Keratinocyte (primary cell): ENCODE data around the gene AQP6.

Experiments
- EZH2 ChIP-seq: IDR thresholded peaks from one replicate; pipeline ENCODE4 v1.6.1; 2012; ENCODE audit warnings: inconsistent platforms, mild to moderate bottlenecking, low read length, moderate library complexity
- TF ChIP-seq, protein P1 (sequence below), 3 experiments: IDR thresholded peaks in 1 of 3; conservative IDR thresholded peaks in 1 of 3; optimal IDR thresholded peaks in 1 of 3; 2 replicates in 2 of 3; 3 replicates in 1 of 3; pipeline versions ENCODE3 to v1.5.1; 2011; ENCODE audit warnings: low read length in 3 of 3, mild to moderate bottlenecking in 3 of 3, moderate library complexity in 2 of 3, control low read depth in 1 of 3, inconsistent platforms in 1 of 3; ENCODE audit not compliant: insufficient read depth in 2 of 3; ENCODE audit errors: extremely low read depth in 1 of 3

DNA sequence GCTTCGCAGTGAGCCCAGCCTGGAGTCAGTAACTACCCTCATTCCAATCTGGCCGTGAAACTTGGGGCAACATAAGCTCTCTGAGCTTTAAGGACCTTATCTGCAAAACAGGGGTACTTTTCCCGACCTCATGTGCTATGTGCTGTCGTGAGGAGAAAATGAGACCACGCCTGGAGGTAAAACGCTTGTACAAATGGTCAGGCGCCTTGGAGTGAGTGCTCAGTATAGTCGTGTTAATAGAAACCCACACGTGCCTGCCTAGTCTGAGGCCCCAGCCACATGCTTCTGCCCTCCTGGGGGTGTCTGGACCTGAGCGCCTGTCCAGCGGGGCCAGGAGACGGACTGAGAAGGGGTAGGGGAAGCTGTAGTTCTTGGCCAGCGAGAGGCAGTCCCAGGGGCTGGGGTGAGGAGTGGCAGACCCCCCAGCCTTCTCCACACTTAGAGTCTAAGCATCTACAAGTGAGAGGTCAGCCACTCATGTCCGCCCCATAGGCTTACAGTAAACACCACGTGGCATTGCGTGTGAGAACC is 6.2 kb upstream of the AQP6 start:
- TF ChIP-seq, protein P1, sequence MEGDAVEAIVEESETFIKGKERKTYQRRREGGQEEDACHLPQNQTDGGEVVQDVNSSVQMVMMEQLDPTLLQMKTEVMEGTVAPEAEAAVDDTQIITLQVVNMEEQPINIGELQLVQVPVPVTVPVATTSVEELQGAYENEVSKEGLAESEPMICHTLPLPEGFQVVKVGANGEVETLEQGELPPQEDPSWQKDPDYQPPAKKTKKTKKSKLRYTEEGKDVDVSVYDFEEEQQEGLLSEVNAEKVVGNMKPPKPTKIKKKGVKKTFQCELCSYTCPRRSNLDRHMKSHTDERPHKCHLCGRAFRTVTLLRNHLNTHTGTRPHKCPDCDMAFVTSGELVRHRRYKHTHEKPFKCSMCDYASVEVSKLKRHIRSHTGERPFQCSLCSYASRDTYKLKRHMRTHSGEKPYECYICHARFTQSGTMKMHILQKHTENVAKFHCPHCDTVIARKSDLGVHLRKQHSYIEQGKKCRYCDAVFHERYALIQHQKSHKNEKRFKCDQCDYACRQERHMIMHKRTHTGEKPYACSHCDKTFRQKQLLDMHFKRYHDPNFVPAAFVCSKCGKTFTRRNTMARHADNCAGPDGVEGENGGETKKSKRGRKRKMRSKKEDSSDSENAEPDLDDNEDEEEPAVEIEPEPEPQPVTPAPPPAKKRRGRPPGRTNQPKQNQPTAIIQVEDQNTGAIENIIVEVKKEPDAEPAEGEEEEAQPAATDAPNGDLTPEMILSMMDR (optimal IDR thresholded peaks at IDR 0.05 in 1 of 3, IDR thresholded peaks at IDR 0.05 in 1 of 3, conservative IDR thresholded peaks at IDR 0.05 in 1 of 3; ENCODE audit: extremely low read depth in 1 of 3, insufficient read depth in 2 of 3, low read length in 3 of 3), result no peak
- TF ChIP-seq EZH2, result no peak
